Esophagus muscularis mucosa (tissue), 4 donors: Measurements from ENCODE around the gene CACNA2D3.

Experiments
- EP300 ChIP-seq: sonication (generic); formaldehyde crosslinking; IDR thresholded peaks from one replicate; pipeline ENCODE4 v1.6.1; 2017; ENCODE audit warnings: antibody characterized with exemption
- POLR2A ChIP-seq: fragments of 450-650 bp; IDR thresholded peaks from one replicate; pipeline ENCODE4 v1.6.1; 2017; ENCODE audit warnings: antibody characterized with exemption, moderate library complexity, mild to moderate bottlenecking, low read depth
- POLR2AphosphoS5 ChIP-seq, 2 donors: sonication (generic); formaldehyde crosslinking; IDR thresholded peaks; one replicate each; pipeline ENCODE4 v1.6.1; 2017; ENCODE audit warnings: antibody characterized with exemption in 2 of 2
- TF ChIP-seq, protein P1 (sequence below), 3 experiments: fragments of 200-600 bp in 2 of 3; fragments of 450-650 bp in 1 of 3; sonication (generic) in 2 of 3; IDR thresholded peaks; one replicate each; pipeline ENCODE4 v1.5.1; 2017 to 2019; ENCODE audit warnings: antibody characterized with exemption in 3 of 3, mild to moderate bottlenecking in 2 of 3, moderate library complexity in 1 of 3

DNA sequence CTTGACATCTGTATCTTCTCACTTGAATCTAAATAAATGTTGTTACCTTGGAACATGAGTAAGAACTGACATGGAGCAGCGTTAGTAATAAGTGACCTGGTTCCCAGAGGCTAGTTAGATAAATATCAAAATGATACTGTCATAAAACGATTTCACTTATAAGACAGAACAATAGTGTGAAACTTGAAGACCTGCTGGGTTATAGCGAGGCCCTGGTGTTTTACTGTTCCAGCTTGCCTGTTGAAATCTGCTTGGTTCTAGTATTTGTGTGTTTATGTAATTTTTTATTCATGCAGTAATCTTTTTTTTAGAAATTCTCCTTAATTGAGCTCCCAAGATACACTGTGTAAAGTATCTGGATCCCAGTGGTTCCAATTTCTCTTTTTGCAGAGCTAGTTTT lies 129.4 kb downstream of the CACNA2D3 start:
- TF ChIP-seq POLR2AphosphoS5 (IDR thresholded peaks at IDR 0.05) (no peak), POLR2A (no peak), EP300 (no peak)
- TF ChIP-seq, protein P1, sequence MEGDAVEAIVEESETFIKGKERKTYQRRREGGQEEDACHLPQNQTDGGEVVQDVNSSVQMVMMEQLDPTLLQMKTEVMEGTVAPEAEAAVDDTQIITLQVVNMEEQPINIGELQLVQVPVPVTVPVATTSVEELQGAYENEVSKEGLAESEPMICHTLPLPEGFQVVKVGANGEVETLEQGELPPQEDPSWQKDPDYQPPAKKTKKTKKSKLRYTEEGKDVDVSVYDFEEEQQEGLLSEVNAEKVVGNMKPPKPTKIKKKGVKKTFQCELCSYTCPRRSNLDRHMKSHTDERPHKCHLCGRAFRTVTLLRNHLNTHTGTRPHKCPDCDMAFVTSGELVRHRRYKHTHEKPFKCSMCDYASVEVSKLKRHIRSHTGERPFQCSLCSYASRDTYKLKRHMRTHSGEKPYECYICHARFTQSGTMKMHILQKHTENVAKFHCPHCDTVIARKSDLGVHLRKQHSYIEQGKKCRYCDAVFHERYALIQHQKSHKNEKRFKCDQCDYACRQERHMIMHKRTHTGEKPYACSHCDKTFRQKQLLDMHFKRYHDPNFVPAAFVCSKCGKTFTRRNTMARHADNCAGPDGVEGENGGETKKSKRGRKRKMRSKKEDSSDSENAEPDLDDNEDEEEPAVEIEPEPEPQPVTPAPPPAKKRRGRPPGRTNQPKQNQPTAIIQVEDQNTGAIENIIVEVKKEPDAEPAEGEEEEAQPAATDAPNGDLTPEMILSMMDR (IDR thresholded peaks at IDR 0.05), result no peak
